Neuron (in vitro differentiated cells): ENCODE data around the gene GRAMD1C.

Experiments used
- H2AFZ ChIP-seq: one replicate; pipeline ENCODE4 v1.6.1; 2013; ENCODE audit warnings: low read depth, mild to moderate bottlenecking, inconsistent platforms, low read length, moderate library complexity
- H3K27me3 ChIP-seq: one replicate; pipeline ENCODE4 v1.6.1; 2013; ENCODE audit warnings: low read length; ENCODE audit not compliant: insufficient read depth
- H3K36me3 ChIP-seq: one replicate; pipeline ENCODE4 v1.6.1; 2013; ENCODE audit warnings: low read length; ENCODE audit not compliant: insufficient read depth
- H3K4me1 ChIP-seq: one replicate; pipeline ENCODE4 v1.6.1; 2013; ENCODE audit warnings: low read length; ENCODE audit not compliant: insufficient read depth
- H3K4me3 ChIP-seq: 2 replicates; pipeline ENCODE4 v1.5.1; 2013; ENCODE audit warnings: mild to moderate bottlenecking, low read length, moderate library complexity
- H3K9me3 ChIP-seq: one replicate; pipeline ENCODE4 v1.6.1; 2013; ENCODE audit warnings: low read length

GRAMD1C gene

GRCh38 chr3:113985541-113985940 is 147.0 kb downstream of the GRAMD1C start:
- Histone ChIP-seq H3K36me3 (no peaks in the 10 kb centered on the region), H3K27me3 (no peaks in the 10 kb centered on the region), H2AFZ (no peak overlapping the region), H3K4me3 (no peak overlapping the region), H3K4me1 (peaks cover 9% of the 10 kb centered on the region), H3K9me3 (peaks cover 2% of the 10 kb centered on the region)
